GM23338 (cell line): ENCODE measurements around the gene IGFBP5. TPM values are rescaled to one million over a fixed set of nuclear protein-coding genes. Genes with fewer than 3 reads are reported as not detected.

Source experiments
- ATAC-seq: fragments of 200-7000 bp; cut with Tn5 transposase; 3 replicates; pipeline ENCODE4 v1.9.1; 2020
- DNase-seq: peaks from one replicate; pipeline ENCODE4 v3.0.0-alpha.2; 2015; ENCODE audit warnings: low spot score
- H2AFZ ChIP-seq: fragments of 200-600 bp; sonication (generic); 2 replicates; pipeline ENCODE4 v1.8.0; 2016; ENCODE audit warnings: antibody characterized with exemption, mild to moderate bottlenecking, moderate library complexity
- H3F3A ChIP-seq: fragments of 200-600 bp; sonication (generic); replicated peaks from 2 replicates; pipeline ENCODE4 v1.8.0; 2017; ENCODE audit warnings: antibody characterized with exemption, mixed run types, low read depth
- H3K27ac ChIP-seq: fragments of 200-600 bp; sonication (generic); 2 replicates; pipeline ENCODE4 v1.6.1; 2016; ENCODE audit warnings: low read depth
- H3K27me3 ChIP-seq: fragments of 200-600 bp; sonication (generic); 2 replicates; pipeline ENCODE4 v1.8.0; 2016; ENCODE audit warnings: mild to moderate bottlenecking, mixed run types, moderate library complexity; ENCODE audit not compliant: insufficient read depth
- H3K36me3 ChIP-seq: fragments of 200-600 bp; sonication (generic); 2 replicates; pipeline ENCODE4 v1.8.0; 2016; ENCODE audit warnings: mild to moderate bottlenecking; ENCODE audit not compliant: insufficient read depth
- H3K4me1 ChIP-seq: fragments of 200-600 bp; sonication (generic); 2 replicates; pipeline ENCODE4 v1.8.0; 2016; ENCODE audit warnings: mild to moderate bottlenecking, moderate library complexity; ENCODE audit not compliant: insufficient read depth
- H3K4me2 ChIP-seq: fragments of 200-600 bp; sonication (generic); 2 replicates; pipeline ENCODE4 v1.7.1; 2017; ENCODE audit warnings: mixed run types
- H3K4me3 ChIP-seq: fragments of 200-600 bp; sonication (generic); 2 replicates; pipeline ENCODE4 v1.6.1; 2016; ENCODE audit warnings: mixed run types
- H3K79me2 ChIP-seq: fragments of 200-600 bp; sonication (generic); replicated peaks from 2 replicates; pipeline ENCODE4 v1.8.0; 2017; ENCODE audit warnings: mild to moderate bottlenecking; ENCODE audit not compliant: insufficient read depth
- H3K9me2 ChIP-seq: fragments of 200-600 bp; sonication (generic); 2 replicates; pipeline ENCODE4 v1.8.0; 2017; ENCODE audit not compliant: insufficient read depth
- H4K20me1 ChIP-seq: fragments of 200-600 bp; sonication (generic); replicated peaks from 2 replicates; pipeline ENCODE4 v1.8.0; 2017; ENCODE audit warnings: mild to moderate bottlenecking; ENCODE audit not compliant: insufficient read depth
- H3K27ac Mint-ChIP-seq: 2 replicates; pipeline ENCODE4 v1.8.0; 2020; ENCODE audit warnings: inconsistent platforms, mild to moderate bottlenecking, moderate library complexity, mixed read lengths
- H3K27me3 Mint-ChIP-seq: 3 replicates; pipeline ENCODE4 v1.8.0; 2022; ENCODE audit warnings: low read depth, mild to moderate bottlenecking, moderate library complexity, mixed read lengths, inconsistent platforms; ENCODE audit not compliant: insufficient read depth, poor library complexity
- H3K36me3 Mint-ChIP-seq: 3 replicates; pipeline ENCODE4 v1.8.0; 2021; ENCODE audit warnings: low read depth, mild to moderate bottlenecking, inconsistent platforms, moderate library complexity, mixed read lengths
- H3K4me1 Mint-ChIP-seq: 3 replicates; pipeline ENCODE4 v1.8.0; 2020; ENCODE audit warnings: mild to moderate bottlenecking, inconsistent platforms, mixed read lengths
- H3K4me3 Mint-ChIP-seq: 3 replicates; pipeline ENCODE4 v1.8.0; 2021; ENCODE audit warnings: moderate library complexity, mild to moderate bottlenecking, inconsistent platforms, mixed read lengths
- H3K9me3 Mint-ChIP-seq: 3 replicates; pipeline ENCODE4 v1.8.0; 2020; ENCODE audit warnings: moderate library complexity, mild to moderate bottlenecking, inconsistent platforms, mixed read lengths
- CREB1 ChIP-seq: fragments of 250-450 bp; sonication (Bioruptor Pico); IDR thresholded peaks from 2 replicates; pipeline ENCODE4 v1.5.0; 2020; ENCODE audit warnings: low read depth, mild to moderate bottlenecking, moderate library complexity
- EZH2 ChIP-seq: fragments of 200-600 bp; sonication (generic); IDR thresholded peaks from one replicate; pipeline ENCODE4 v1.8.0; 2017; ENCODE audit warnings: antibody characterized with exemption, mild to moderate bottlenecking, low read depth; ENCODE audit not compliant: unreplicated experiment
- EZH2phosphoT487 ChIP-seq: fragments of 200-600 bp; sonication (generic); IDR thresholded peaks from one replicate; pipeline ENCODE4 v1.8.1; 2018; ENCODE audit warnings: antibody characterized with exemption; ENCODE audit not compliant: unreplicated experiment
- JUNB ChIP-seq: IDR thresholded peaks from one replicate; pipeline ENCODE4 v1.6.1; 2016; ENCODE audit warnings: antibody characterized with exemption; ENCODE audit not compliant: unreplicated experiment
- NANOG ChIP-seq: IDR thresholded peaks from 2 replicates; pipeline ENCODE4 v1.6.1; 2016; ENCODE audit warnings: antibody characterized with exemption, borderline replicate concordance
- POLR2AphosphoS5 ChIP-seq: IDR thresholded peaks from 2 replicates; pipeline ENCODE4 v1.6.1; 2016; ENCODE audit warnings: antibody characterized with exemption, low read depth
- REST ChIP-seq: IDR thresholded peaks from one replicate; pipeline ENCODE4 v1.6.1; 2018; ENCODE audit warnings: antibody characterized with exemption; ENCODE audit not compliant: unreplicated experiment
- STAT1 ChIP-seq: IDR thresholded peaks from one replicate; pipeline ENCODE4 v1.6.1; 2016; ENCODE audit warnings: antibody characterized with exemption; ENCODE audit not compliant: unreplicated experiment
- ZNF114 ChIP-seq: fragments of 250-450 bp; sonication (Bioruptor Pico); IDR thresholded peaks from 2 replicates; pipeline ENCODE4 v1.5.0; 2020; ENCODE audit warnings: mild to moderate bottlenecking, moderate library complexity
- ZNF331 ChIP-seq: fragments of 250-450 bp; sonication (Bioruptor Pico); IDR thresholded peaks from 2 replicates; pipeline ENCODE4 v1.5.0; 2020; ENCODE audit warnings: low read depth, mild to moderate bottlenecking, moderate library complexity
- ZNF462 ChIP-seq: fragments of 250-450 bp; sonication (Bioruptor Pico); IDR thresholded peaks from 2 replicates; pipeline ENCODE4 v1.5.0; 2020; ENCODE audit warnings: mild to moderate bottlenecking, moderate library complexity
- polyA plus RNA-seq: library from polyadenylated mRNA; unstranded; fragments of >200 nt; fragmentation: Nextera tagmentation; extraction: Ambion mirVana; gene quantifications from 2 replicates; pipeline ENCODE4 v1.2.1, GENCODE V29; 2016
- total RNA-seq: library from RNA; depleted of rRNA; stranded (reverse); fragments of >200 nt; shearing (Covaris generic); gene quantifications from 2 replicates; pipeline ENCODE4 v1.2.3, GENCODE V29; 2014
- TF ChIP-seq, protein P1 (sequence below): IDR thresholded peaks from 2 replicates; pipeline ENCODE4 v1.6.1; 2016; ENCODE audit warnings: antibody characterized with exemption
- TF ChIP-seq, protein P2 (sequence below), 2 experiments: fragments of 200-600 bp in 1 of 2; sonication (generic) in 1 of 2; conservative IDR thresholded peaks; 2 replicates each; pipeline versions ENCODE4 v1.5.1 to v1.6.1; 2016 to 2017; ENCODE audit warnings: antibody characterized with exemption in 2 of 2, low read depth in 2 of 2, mild to moderate bottlenecking in 2 of 2, moderate library complexity in 1 of 2

The IGFBP5 gene
- total and polyA plus RNA-seq, 2 experiments from 2014 or later: 0.70 to 2.5 TPM

DNA sequence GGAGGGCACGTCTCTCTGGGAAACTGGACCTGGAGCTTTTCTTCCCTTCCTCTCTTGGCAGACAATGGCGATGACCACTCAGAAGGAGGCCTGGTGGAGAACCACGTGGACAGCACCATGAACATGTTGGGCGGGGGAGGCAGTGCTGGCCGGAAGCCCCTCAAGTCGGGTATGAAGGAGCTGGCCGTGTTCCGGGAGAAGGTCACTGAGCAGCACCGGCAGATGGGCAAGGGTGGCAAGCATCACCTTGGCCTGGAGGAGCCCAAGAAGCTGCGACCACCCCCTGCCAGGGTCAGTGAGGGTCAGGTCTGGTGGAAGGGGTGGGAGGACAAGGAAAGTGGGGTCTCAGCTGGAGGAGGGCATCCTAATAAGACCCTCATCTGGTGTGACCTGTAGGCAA, 34.9 kb downstream of the IGFBP5 start:
- ATAC-seq: no peak
- Mint-ChIP-seq H3K4me1 (peaks cover 27% of the 10 kb centered on the region), H3K27ac (peak overlapping the region; percentile 37; the same call in 1 of the 2 replicates), H3K36me3 (peaks cover 65% of the 10 kb centered on the region), H3K4me3 (no peak overlapping the region), H3K27me3 (peaks cover 25% of the 10 kb centered on the region), H3K9me3 (no peaks in the 10 kb centered on the region)
- Histone ChIP-seq H3K4me2 (no peak overlapping the region), H3K4me1 (peaks cover 11% of the 10 kb centered on the region), H3K9me2 (no peaks in the 10 kb centered on the region), H4K20me1 (peaks cover 4% of the 10 kb centered on the region; the same call in 1 of the 2 replicates), H3K27me3 (no peaks in the 10 kb centered on the region), H2AFZ (no peak overlapping the region), H3F3A (0 out of 2 replicates have a peak, but pooled peaks cover 5% of the 10 kb centered on the region), H3K79me2 (peaks cover 9% of the 10 kb centered on the region), H3K4me3 (no peak overlapping the region), H3K27ac (no peak overlapping the region), H3K36me3 (0 out of 2 replicates have a peak, but pooled peaks cover 6% of the 10 kb centered on the region)
- TF ChIP-seq, protein P1, sequence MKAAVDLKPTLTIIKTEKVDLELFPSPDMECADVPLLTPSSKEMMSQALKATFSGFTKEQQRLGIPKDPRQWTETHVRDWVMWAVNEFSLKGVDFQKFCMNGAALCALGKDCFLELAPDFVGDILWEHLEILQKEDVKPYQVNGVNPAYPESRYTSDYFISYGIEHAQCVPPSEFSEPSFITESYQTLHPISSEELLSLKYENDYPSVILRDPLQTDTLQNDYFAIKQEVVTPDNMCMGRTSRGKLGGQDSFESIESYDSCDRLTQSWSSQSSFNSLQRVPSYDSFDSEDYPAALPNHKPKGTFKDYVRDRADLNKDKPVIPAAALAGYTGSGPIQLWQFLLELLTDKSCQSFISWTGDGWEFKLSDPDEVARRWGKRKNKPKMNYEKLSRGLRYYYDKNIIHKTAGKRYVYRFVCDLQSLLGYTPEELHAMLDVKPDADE: no peak
- TF ChIP-seq ZNF331 (CRISPR knock-in tag): no peak
- no peak for TF ChIP-seq EZH2
- no peak for TF ChIP-seq POLR2AphosphoS5
- TF ChIP-seq STAT1: no peak
- TF ChIP-seq ZNF114 (CRISPR knock-in tag): no peak
- TF ChIP-seq, protein P2, sequence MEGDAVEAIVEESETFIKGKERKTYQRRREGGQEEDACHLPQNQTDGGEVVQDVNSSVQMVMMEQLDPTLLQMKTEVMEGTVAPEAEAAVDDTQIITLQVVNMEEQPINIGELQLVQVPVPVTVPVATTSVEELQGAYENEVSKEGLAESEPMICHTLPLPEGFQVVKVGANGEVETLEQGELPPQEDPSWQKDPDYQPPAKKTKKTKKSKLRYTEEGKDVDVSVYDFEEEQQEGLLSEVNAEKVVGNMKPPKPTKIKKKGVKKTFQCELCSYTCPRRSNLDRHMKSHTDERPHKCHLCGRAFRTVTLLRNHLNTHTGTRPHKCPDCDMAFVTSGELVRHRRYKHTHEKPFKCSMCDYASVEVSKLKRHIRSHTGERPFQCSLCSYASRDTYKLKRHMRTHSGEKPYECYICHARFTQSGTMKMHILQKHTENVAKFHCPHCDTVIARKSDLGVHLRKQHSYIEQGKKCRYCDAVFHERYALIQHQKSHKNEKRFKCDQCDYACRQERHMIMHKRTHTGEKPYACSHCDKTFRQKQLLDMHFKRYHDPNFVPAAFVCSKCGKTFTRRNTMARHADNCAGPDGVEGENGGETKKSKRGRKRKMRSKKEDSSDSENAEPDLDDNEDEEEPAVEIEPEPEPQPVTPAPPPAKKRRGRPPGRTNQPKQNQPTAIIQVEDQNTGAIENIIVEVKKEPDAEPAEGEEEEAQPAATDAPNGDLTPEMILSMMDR (conservative IDR thresholded peaks at IDR 0.05; ENCODE audit: low read depth in 2 of 2): no peak
- no peak for TF ChIP-seq REST
- no peak for TF ChIP-seq EZH2phosphoT487
- TF ChIP-seq JUNB: no peak
- TF ChIP-seq CREB1: no peak
- no peak for TF ChIP-seq ZNF462 (CRISPR knock-in tag)
- no peak for TF ChIP-seq NANOG
- DNase-seq: no peak
